ENCODE measurements around the gene RALA. TPM values are rescaled to one million over a fixed set of nuclear protein-coding genes. Genes with fewer than 3 reads are reported as not detected.

RALA gene
- total and polyA plus RNA-seq, 2 donors from 2014 or later: 21.5 to 25.1 TPM

DNA sequence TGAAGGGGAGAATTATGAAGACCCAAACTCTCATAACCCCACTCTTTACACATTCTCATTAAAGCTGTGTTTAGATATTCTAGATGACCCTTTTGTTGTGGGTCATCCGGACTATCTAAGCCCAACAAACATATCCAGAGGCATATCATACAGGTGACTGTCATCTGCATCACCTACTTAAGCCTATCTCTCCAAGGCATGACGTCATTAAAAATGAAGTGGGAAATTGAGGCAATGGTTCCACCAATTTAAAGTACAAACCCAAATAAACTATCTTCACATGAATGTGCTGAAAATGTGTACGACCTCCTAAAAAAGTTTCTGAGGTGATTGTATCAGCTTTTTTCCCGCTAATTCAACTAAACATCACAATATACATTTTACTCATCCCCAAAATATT, 4.5 kb upstream of the RALA start:
- no peak for TF ChIP-seq CTCF (IDR thresholded peaks at IDR 0.05; ENCODE audit: borderline replicate concordance, extremely low read depth, insufficient read depth)
- no peaks in the 10 kb centered on the region for H3K9me3 ChIP-seq (ENCODE audit: control insufficient read depth in 2 of 3, insufficient read depth in 1 of 3, low read length in 3 of 3)
- no peak overlapping the region for H3K27ac ChIP-seq (ENCODE audit: low read depth in 2 of 2, low read length in 2 of 2)
- no peaks in the 10 kb centered on the region for H3K27me3 ChIP-seq (ENCODE audit: control insufficient read depth, insufficient read depth, low read length)
- intact Hi-C loops (cut with DNase I): no loop called here
- no peak for DNase-seq
- no peak overlapping the region for H3K9ac ChIP-seq (ENCODE audit: low read length in 3 of 3)
- no peak for FAIRE-seq
- H3K4me3 ChIP-seq (ENCODE audit: low read length in 3 of 3): no peak overlapping the region
- H3K36me3 ChIP-seq (ENCODE audit: control insufficient read depth in 2 of 3, insufficient read depth in 3 of 3, low read length in 3 of 3): no peaks in the 10 kb centered on the region
- H3K4me1 ChIP-seq (ENCODE audit: control insufficient read depth in 2 of 3, insufficient read depth in 2 of 3, low read depth in 1 of 3, low read length in 3 of 3): peaks cover 0 to 4% (median 0%) of the 10 kb centered on the region in 3 donors

GRCh38 chr7:39620486-39620885, 2.9 kb upstream of the RALA start:
- H3K9ac ChIP-seq (ENCODE audit: low read length in 3 of 3): no peak overlapping the region

DNA sequence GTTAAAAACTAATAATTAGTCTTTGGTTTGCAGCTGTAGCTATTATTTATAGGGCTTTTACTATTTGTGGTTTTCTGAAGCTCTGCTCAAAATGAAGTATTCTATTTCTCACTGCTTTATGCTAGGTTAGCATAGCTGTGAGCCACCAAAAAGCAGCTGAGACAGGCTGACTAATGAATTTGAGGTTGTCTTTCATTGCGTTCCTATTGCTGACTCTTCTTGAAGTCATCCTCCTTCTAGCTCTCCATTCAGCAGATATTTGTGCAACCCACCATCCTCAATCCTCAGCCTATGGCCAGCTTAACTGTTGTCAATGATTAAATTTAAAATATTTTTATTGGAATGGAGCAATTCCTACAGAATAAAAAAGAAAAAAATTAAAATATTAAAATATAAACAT, 2.1 kb upstream of the RALA start:
- intact Hi-C loops (cut with DNase I): no loop called here
- DNase-seq (no peak), FAIRE-seq (no peak)
- no peak overlapping the region for H3K27ac ChIP-seq (ENCODE audit: low read depth in 2 of 2, low read length in 2 of 2)
- H3K9me3 ChIP-seq (ENCODE audit: control insufficient read depth in 2 of 3, insufficient read depth in 1 of 3, low read length in 3 of 3): no peaks in the 10 kb centered on the region
- no peaks in the 10 kb centered on the region for H3K36me3 ChIP-seq (ENCODE audit: control insufficient read depth in 2 of 3, insufficient read depth in 3 of 3, low read length in 3 of 3)
- no peak overlapping the region for H3K4me3 ChIP-seq (ENCODE audit: low read length in 3 of 3)
- no peak for TF ChIP-seq CTCF (IDR thresholded peaks at IDR 0.05; ENCODE audit: borderline replicate concordance, extremely low read depth, insufficient read depth)
- peaks cover 3 to 17% (median 6%) of the 10 kb centered on the region in 3 donors for H3K4me1 ChIP-seq (ENCODE audit: control insufficient read depth in 2 of 3, insufficient read depth in 2 of 3, low read depth in 1 of 3, low read length in 3 of 3)
- H3K27me3 ChIP-seq (ENCODE audit: control insufficient read depth, insufficient read depth, low read length): no peaks in the 10 kb centered on the region
- H3K9ac ChIP-seq (ENCODE audit: low read length in 3 of 3): no peak overlapping the region

More at GRCh38 chr7:39620486-39620885, 2.9 kb upstream of the RALA start:
- Histone ChIP-seq H3K27me3 (ENCODE audit: control insufficient read depth, insufficient read depth, low read length) (no peaks in the 10 kb centered on the region), H3K4me3 (ENCODE audit: low read length in 3 of 3) (no peak overlapping the region), H3K4me1 (ENCODE audit: control insufficient read depth in 2 of 3, insufficient read depth in 2 of 3, low read depth in 1 of 3, low read length in 3 of 3) (peaks cover 3 to 16% (median 3%) of the 10 kb centered on the region in 3 donors), H3K27ac (ENCODE audit: low read depth in 2 of 2, low read length in 2 of 2) (no peak overlapping the region), H3K9me3 (ENCODE audit: control insufficient read depth in 2 of 3, insufficient read depth in 1 of 3, low read length in 3 of 3) (no peaks in the 10 kb centered on the region), H3K36me3 (ENCODE audit: control insufficient read depth in 2 of 3, insufficient read depth in 3 of 3, low read length in 3 of 3) (no peaks in the 10 kb centered on the region)
- FAIRE-seq (no peak), DNase-seq (no peak)
- TF ChIP-seq CTCF (IDR thresholded peaks at IDR 0.05; ENCODE audit: borderline replicate concordance, extremely low read depth, insufficient read depth): no peak
- intact Hi-C loops (cut with DNase I): no loop called here
